K562 (cell line): ENCODE results near the gene LINGO4.

Experiments
- SMC3 ChIP-seq: conservative IDR thresholded peaks from 2 replicates; pipeline ENCODE4 v1.6.1; 2011; ENCODE audit warnings: low read depth, low read length, improper control_type of control experiment; ENCODE audit not compliant: insufficient read depth
- SREBF2 ChIP-seq: sonication (generic); formaldehyde crosslinking; IDR thresholded peaks from 2 replicates; pipeline ENCODE4 v1.4.0; 2020; ENCODE audit warnings: mild to moderate bottlenecking, missing genetic modification reagents

DNA sequence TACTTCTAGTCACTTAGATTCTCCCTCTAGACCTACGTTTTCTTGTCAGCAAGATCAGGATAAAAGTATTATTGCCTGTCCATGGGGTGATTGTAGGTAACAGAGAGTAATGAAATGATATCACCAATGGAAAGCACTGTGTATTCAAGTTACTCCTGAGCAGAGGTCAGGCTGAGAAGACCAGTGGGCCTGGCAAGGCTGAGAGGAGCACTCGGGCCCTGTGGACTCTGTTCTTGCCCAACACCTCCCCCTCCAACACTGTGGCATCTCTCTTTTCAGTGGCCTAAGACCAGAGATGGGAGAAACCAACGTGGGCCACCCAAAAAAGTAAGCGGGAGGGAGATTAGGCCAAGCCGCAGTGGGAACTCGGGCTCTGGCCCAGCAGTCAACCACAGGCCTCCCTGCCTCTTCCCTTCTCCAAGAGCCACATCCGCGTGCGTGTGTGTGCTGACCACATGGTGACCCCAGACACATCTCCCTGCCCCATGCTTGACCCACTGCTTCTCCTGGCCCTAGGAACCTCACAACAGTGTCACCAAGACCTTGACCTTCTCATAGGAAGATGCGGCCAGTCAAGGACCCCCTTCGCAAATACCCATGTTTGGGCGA is 14.1 kb upstream of the LINGO4 start:
- TF ChIP-seq SREBF2, result no peak
- TF ChIP-seq SMC3, result no peak
